GM19025 (cell line): ENCODE measurements around the gene TLK2.
"Not testable (repeated sequence)": the region's sequence is repeated elsewhere in the genome, so short reads cannot be mapped to it uniquely, and the experiment has no call there.

Experiments used
- ATAC-seq: cut with Tn5 transposase; IDR thresholded peaks from one replicate; pipeline ENCODE4 v1.9.1; 2021; ENCODE audit warnings: mild to moderate bottlenecking, low read depth, moderate library complexity; ENCODE audit not compliant: unreplicated experiment

TLK2 gene

GRCh38 chr17:62479639-62480258 lies 1.1 kb downstream of the TLK2 start:
- ATAC-seq: not testable (repeated sequence)

- not testable (repeated sequence) for ATAC-seq
These were observed 3.9 kb downstream of the TLK2 start for GRCh38 chr17:62482553-62482952.

GRCh38 chr17:62490990-62491389 lies 12.4 kb downstream of the TLK2 start:
- ATAC-seq: not testable (repeated sequence)

- not testable (repeated sequence) for ATAC-seq
These were observed 14.5 kb downstream of the TLK2 start for GRCh38 chr17:62493049-62493655.

- not testable (repeated sequence) for ATAC-seq
These were observed 15.4 kb downstream of the TLK2 start for GRCh38 chr17:62494073-62494472.

- not testable (repeated sequence) for ATAC-seq
These were observed 17.7 kb downstream of the TLK2 start for GRCh38 chr17:62496344-62496743.

GRCh38 chr17:62498796-62499195 lies 20.2 kb downstream of the TLK2 start:
- not testable (repeated sequence) for ATAC-seq

- ATAC-seq: not testable (repeated sequence)
These were observed 21.8 kb downstream of the TLK2 start for GRCh38 chr17:62500463-62500862.

- ATAC-seq: not testable (repeated sequence)
These were observed 26.2 kb downstream of the TLK2 start for GRCh38 chr17:62504857-62505256.

GRCh38 chr17:62507191-62507836 lies 28.7 kb downstream of the TLK2 start:
- peak; percentile 64 for ATAC-seq

GRCh38 chr17:62510247-62510819 lies 31.7 kb downstream of the TLK2 start:
- ATAC-seq: not testable (repeated sequence)

GRCh38 chr17:62511014-62511413 lies 32.4 kb downstream of the TLK2 start:
- ATAC-seq: not testable (repeated sequence)

- ATAC-seq: not testable (repeated sequence)
These were observed 37.8 kb downstream of the TLK2 start for GRCh38 chr17:62516376-62516775.

- not testable (repeated sequence) for ATAC-seq
These were observed 42.7 kb downstream of the TLK2 start for GRCh38 chr17:62521295-62521694.

GRCh38 chr17:62524077-62524476 lies 45.5 kb downstream of the TLK2 start:
- ATAC-seq: not testable (repeated sequence)

GRCh38 chr17:62525317-62525716 lies 46.7 kb downstream of the TLK2 start:
- ATAC-seq: not testable (repeated sequence)

GRCh38 chr17:62530936-62531335 lies 52.3 kb downstream of the TLK2 start:
- not testable (repeated sequence) for ATAC-seq

- ATAC-seq: not testable (repeated sequence)
These were observed 57.9 kb downstream of the TLK2 start for GRCh38 chr17:62536557-62536956.

- not testable (repeated sequence) for ATAC-seq
These were observed 62.4 kb downstream of the TLK2 start for GRCh38 chr17:62541073-62541472.

GRCh38 chr17:62543278-62543775 lies 64.7 kb downstream of the TLK2 start:
- ATAC-seq: not testable (repeated sequence)

GRCh38 chr17:62546066-62546465 lies 67.4 kb downstream of the TLK2 start:
- ATAC-seq: not testable (repeated sequence)
